ENCODE measurements around the gene LTBP3.

LTBP3 gene

DNA sequence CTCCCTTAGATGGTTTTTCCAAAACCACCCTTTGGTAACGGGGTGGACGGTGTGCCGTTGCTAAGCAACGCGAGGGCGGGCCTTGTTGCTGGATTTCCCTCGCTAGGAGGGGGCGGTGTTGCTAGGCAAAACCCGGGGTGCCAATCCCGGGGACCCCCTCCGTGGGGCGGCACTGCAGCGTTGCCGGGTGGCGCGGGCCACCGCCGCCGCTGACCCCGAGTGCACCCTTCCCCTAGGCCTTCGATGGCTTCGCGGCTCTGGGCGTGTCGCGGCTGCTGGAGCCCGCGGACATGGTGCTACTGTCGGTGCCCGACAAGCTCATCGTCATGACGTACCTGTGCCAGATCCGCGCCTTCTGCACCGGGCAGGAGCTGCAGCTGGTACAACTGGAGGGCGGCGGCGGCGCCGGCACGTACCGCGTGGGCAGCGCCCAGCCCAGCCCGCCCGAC is 26.6 kb upstream of the LTBP3 start:
- TF ChIP-seq CTCF (conservative IDR thresholded peaks at IDR 0.05; ENCODE audit: low read length), result no peak
- TF ChIP-seq EZH2phosphoT487 (IDR thresholded peaks at IDR 0.05; ENCODE audit: borderline replicate concordance), result no peak
- Histone ChIP-seq H3K4me1 (ENCODE audit: insufficient read depth, low read length, poor library complexity, severe bottlenecking) (peaks cover 19% of the 10 kb centered on the region), H3K4me3 (ENCODE audit: low read length, poor library complexity, severe bottlenecking) (no peak overlapping the region), H3K79me2 (ENCODE audit: insufficient read depth, low read length) (no peaks in the 10 kb centered on the region), H3K9me2 (replicated peaks; ENCODE audit: low read depth, low read length) (no peaks in the 10 kb centered on the region), H3K4me2 (ENCODE audit: low read depth, low read length, poor library complexity, severe bottlenecking) (no peak overlapping the region), H2AFZ (ENCODE audit: low read length) (no peak overlapping the region), H3K9me3 (ENCODE audit: insufficient read depth, low read depth, low read length) (no peaks in the 10 kb centered on the region), H3F3A (ENCODE audit: low read depth) (no peaks in the 10 kb centered on the region), H3K27me3 (ENCODE audit: insufficient read depth, low read length, poor library complexity, severe bottlenecking) (no peaks in the 10 kb centered on the region), H3K36me3 (ENCODE audit: insufficient read depth, low read length) (no peaks in the 10 kb centered on the region), H4K20me1 (ENCODE audit: insufficient read depth, low read length, poor library complexity, severe bottlenecking) (peaks cover 2% of the 10 kb centered on the region), H3K9ac (ENCODE audit: low read depth, low read length, poor library complexity, severe bottlenecking) (no peak overlapping the region)

DNA sequence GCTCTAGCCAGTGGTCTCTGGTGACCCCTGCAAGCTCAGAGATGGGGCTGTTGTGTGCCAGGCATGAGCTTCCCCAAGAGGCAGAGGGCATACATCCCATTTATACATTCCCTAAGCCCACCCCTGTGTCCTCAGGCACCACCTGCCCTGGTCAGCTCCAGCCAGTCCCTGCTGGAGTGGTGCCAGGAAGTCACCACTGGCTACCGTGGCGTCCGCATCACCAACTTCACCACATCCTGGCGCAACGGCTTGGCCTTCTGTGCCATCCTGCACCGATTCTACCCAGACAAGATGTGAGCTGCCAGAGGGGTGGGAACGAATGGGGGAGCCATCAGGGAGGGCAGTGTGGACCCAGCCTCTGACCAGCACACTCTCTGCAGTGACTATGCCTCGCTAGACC is 25.9 kb upstream of the LTBP3 start:
- Histone ChIP-seq H2AFZ (ENCODE audit: low read length) (no peak overlapping the region), H4K20me1 (ENCODE audit: insufficient read depth, low read length, poor library complexity, severe bottlenecking) (peaks cover 2% of the 10 kb centered on the region), H3K36me3 (ENCODE audit: insufficient read depth, low read length) (no peaks in the 10 kb centered on the region), H3K9ac (ENCODE audit: low read depth, low read length, poor library complexity, severe bottlenecking) (no peak overlapping the region), H3K9me2 (replicated peaks; ENCODE audit: low read depth, low read length) (no peaks in the 10 kb centered on the region), H3K4me3 (ENCODE audit: low read length, poor library complexity, severe bottlenecking) (no peak overlapping the region), H3K4me2 (ENCODE audit: low read depth, low read length, poor library complexity, severe bottlenecking) (no peak overlapping the region), H3K9me3 (ENCODE audit: insufficient read depth, low read depth, low read length) (no peaks in the 10 kb centered on the region), H3K79me2 (ENCODE audit: insufficient read depth, low read length) (no peaks in the 10 kb centered on the region), H3K27me3 (ENCODE audit: insufficient read depth, low read length, poor library complexity, severe bottlenecking) (no peaks in the 10 kb centered on the region), H3K4me1 (ENCODE audit: insufficient read depth, low read length, poor library complexity, severe bottlenecking) (peaks cover 13% of the 10 kb centered on the region), H3F3A (ENCODE audit: low read depth) (no peaks in the 10 kb centered on the region)
- no peak for TF ChIP-seq CTCF (conservative IDR thresholded peaks at IDR 0.05; ENCODE audit: low read length)
- TF ChIP-seq EZH2phosphoT487 (IDR thresholded peaks at IDR 0.05; ENCODE audit: borderline replicate concordance), result no peak

GRCh38 chr11:65583589-65583988 is 25.4 kb upstream of the LTBP3 start:
- Histone ChIP-seq H3K9me2 (replicated peaks; ENCODE audit: low read depth, low read length) (no peaks in the 10 kb centered on the region), H3K36me3 (ENCODE audit: insufficient read depth, low read length) (no peaks in the 10 kb centered on the region), H3K9ac (ENCODE audit: low read depth, low read length, poor library complexity, severe bottlenecking) (no peak overlapping the region), H3K4me2 (ENCODE audit: low read depth, low read length, poor library complexity, severe bottlenecking) (no peak overlapping the region), H3K79me2 (ENCODE audit: insufficient read depth, low read length) (no peaks in the 10 kb centered on the region), H3K9me3 (ENCODE audit: insufficient read depth, low read depth, low read length) (no peaks in the 10 kb centered on the region), H3K4me1 (ENCODE audit: insufficient read depth, low read length, poor library complexity, severe bottlenecking) (peaks cover 7% of the 10 kb centered on the region), H4K20me1 (ENCODE audit: insufficient read depth, low read length, poor library complexity, severe bottlenecking) (no peaks in the 10 kb centered on the region), H3K27me3 (ENCODE audit: insufficient read depth, low read length, poor library complexity, severe bottlenecking) (no peaks in the 10 kb centered on the region), H3K4me3 (ENCODE audit: low read length, poor library complexity, severe bottlenecking) (no peak overlapping the region), H2AFZ (ENCODE audit: low read length) (no peak overlapping the region), H3F3A (ENCODE audit: low read depth) (no peaks in the 10 kb centered on the region)
- TF ChIP-seq CTCF (conservative IDR thresholded peaks at IDR 0.05; ENCODE audit: low read length), result no peak
- TF ChIP-seq EZH2phosphoT487 (IDR thresholded peaks at IDR 0.05; ENCODE audit: borderline replicate concordance), result no peak
